HG03108 (cell line): ENCODE results near the gene ZNF436.
"Not testable (repeated sequence)": the region's sequence is repeated elsewhere in the genome, so short reads cannot be mapped to it uniquely, and the experiment has no call there.

Experiments
- ATAC-seq: cut with Tn5 transposase; IDR thresholded peaks from one replicate; pipeline ENCODE4 v1.9.1; 2021; ENCODE audit warnings: moderate library complexity; ENCODE audit not compliant: unreplicated experiment

Gene ZNF436

DNA sequence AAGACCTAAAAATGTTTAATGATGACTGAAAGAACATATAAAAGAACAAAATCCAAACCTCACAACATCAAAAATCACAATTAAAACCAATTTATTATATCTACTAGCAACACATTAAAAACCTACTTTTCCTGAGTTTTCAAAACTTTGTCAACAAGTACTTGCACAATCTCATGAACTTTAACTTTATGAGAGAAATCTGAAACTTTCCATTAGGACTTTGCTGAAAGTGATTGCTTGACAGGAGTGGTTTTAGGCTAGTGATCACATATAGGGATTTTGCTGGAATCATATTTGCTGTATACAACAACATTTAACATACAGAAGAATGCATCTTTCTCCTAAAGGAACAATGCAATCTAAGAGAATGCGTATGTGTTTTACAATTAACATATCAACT, 38.8 kb downstream of the ZNF436 start:
- ATAC-seq, result no peak

DNA sequence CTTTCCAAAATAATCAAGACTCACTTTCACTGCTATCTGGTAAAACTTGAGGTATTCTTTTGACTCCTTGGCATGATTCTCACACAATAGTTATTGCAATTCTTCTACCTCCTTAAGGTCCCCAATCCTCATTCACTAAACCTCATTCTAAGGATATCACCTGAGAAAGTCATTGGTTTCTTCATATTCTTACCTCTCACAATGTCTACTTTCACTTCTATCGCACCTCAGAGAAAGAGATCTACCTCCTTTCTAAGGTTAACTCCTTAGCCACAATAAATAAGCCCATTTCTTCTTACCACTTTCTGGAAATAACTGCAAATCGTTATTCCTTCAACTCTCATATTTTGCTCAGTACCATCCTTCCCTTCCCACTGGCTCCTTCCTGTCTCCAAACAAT, 44.2 kb downstream of the ZNF436 start:
- ATAC-seq, result no peak

DNA sequence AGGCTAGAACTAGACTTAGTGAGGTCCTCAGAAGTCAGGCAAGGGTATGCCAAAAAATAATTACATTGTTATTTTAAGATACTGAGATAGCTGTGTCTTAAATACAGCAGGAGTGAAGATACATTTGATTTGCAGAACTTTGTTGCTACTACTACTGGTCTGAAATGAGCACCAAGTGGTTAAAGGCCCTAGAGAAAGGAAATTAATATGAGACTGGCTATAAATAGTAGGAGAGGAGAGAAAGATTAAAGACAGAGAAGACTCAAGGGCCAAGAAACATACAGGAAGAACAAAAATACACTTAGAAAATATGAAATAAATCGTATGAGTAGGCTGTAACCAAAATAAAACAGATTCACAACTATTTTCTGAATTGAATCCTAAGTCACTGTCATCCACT, 46.9 kb downstream of the ZNF436 start:
- ATAC-seq, result no peak

DNA sequence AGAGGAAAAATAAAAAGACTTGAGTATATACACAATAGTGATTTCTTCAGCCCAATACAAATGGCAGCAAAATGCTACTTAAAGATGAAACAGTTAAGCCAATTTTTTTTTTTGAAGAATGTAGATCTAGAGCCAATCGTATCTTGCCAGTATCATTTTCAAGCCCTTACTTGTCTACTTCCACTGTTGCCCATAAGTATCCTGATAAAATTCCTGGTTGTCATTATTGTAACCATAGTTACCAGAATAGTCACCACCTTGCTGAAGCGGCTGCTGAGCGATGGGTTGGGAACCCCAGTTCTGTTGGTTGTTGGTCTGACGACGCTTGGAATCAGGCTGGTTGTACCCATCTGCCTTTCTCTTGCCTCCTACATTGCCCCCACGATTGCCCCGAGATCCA, 59.4 kb downstream of the ZNF436 start:
- ATAC-seq, result not testable (repeated sequence)
